HG03280 (cell line): ENCODE measurements around the gene GPRASP2.

Source experiments
- ATAC-seq: cut with Tn5 transposase; IDR thresholded peaks from one replicate; pipeline ENCODE4 v1.9.1; 2021; ENCODE audit warnings: mild to moderate bottlenecking, moderate library complexity; ENCODE audit not compliant: unreplicated experiment

Gene GPRASP2

DNA sequence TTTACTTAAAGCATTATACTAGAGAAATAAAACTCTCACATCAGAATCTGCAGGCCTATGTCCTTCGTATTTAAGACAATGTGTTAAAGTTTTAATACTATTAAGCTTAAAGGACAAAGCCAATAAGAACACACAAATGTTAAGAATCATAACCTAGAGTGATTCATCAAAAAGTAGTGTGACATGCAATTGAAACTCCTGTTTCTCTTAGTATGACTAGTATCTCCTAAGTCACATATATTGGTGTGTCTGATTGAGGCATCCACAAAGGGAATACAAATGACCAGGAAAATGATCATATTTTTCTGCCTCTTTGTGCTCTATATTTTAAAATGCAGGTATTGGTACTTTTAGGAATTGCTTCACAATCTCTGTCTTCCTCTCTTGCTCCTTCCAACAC, 32.1 kb downstream of the GPRASP2 start:
- ATAC-seq = no peak

- no peak for ATAC-seq
Observed at GRCh38 chrX:102745513-102745856, 33.2 kb downstream of the GPRASP2 start.

DNA sequence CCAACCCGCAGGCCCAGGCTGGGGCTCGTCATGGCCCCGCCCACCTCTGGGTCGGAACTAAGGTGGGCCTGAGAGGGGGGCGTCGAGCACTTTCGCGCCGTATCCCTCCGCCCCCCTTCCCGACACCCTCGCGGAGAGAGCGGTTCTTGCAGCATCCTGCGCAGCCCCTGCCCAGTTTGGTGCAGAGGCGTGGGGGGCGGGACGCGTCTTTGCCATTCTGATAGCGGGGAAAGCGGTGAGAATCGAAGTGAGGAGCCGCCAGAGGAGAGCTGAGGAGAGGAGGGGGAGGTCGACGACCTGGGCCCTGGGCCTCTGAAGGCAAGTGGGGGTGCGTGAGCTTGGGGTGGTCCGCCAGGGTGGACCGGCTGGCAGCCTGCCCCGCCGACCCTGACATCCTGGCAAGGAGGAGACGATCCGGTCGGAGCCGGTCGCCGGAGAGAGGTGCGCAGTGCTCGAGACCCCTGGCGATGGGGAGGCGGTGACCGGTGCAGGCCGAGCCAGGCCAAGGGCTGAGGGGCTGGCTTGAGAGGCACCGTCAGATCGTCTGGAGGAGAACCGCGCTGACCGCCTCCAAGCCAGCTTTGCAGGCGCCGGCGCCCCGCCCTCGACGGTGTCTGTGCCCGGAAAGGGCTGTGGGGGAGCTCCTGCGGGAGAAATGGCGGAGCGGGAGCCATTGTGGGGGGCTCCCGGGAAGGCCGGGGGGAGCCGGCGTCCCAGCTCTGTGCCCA, 33.8 kb downstream of the GPRASP2 start:
- no peak for ATAC-seq

DNA sequence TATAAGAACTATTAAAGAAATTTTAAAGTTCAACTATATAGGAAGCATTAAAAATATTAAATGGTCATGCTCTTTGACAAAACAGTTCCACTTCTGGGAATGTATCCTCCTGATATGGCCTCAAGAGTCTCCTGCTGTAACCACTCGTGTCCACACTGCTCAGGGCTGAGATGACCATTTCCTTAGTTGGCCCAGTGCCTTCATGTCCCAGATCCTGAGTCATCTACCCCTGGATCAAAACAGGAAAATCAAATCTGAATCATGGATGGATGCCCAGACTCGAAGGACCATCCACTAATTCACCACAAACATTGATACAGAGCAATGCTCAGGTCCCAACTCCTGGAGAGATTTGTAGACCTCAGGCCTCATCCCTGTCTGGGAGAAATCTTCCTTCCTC, 53.0 kb downstream of the GPRASP2 start:
- ATAC-seq = no peak

DNA sequence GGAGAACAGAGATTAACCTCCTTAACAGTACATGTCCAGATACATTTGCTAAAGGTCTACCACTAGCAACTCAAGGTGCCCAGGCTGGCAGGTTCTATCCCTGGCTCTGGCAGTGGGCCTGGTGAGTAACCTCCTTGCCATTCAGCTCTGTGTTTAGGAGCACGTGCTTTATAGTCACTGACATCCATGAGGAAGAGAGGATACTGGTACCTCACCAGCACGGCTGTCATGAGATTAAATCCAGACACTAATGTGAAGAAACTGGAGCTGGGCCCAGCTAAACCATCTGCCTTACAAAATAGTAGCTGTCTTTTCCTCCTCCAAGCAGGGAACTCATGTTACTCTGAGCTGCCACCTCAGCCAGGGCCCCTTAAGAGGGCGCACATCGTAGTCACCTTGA, 53.6 kb downstream of the GPRASP2 start:
- no peak for ATAC-seq

DNA sequence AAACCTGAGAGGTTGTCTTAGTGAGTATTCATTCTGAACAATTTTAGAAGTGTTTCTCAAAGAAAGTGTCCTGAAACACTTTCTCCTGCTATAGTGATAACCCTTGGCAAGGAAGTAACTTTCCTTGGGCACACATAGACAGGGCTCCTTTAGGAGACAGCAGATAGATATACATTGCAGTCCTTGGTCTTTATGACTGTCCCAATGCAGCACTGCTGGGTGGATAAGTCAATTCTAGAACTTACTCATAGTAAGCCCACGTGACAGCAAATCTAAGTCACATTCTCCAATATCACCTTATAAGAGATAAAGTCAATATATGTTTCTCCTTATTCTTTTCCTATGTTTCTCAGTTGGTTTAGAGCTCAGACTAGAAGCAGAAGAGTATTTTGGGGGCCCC, 55.0 kb downstream of the GPRASP2 start:
- ATAC-seq = no peak
